Caki2 (cell line): ENCODE measurements around the gene ADCY5. TPM values are rescaled to one million over a fixed set of nuclear protein-coding genes. Genes with fewer than 3 reads are reported as not detected.
A peak's percentile ranks its signal among the peaks of the same experiment; 100 is the strongest.

ENCODE experiments used
- DNase-seq: peaks from one replicate; pipeline ENCODE4 v3.0.0-alpha.2; 2015; ENCODE audit warnings: low read depth
- in situ Hi-C: cut with HindIII; loops from 2 replicates; pipeline ENCODE4 v1.10.0; 2016; ENCODE audit warnings: low sequenced_read_pairs, low pct_unique_long_range_greater_than_20kb, mixed read lengths
- total RNA-seq: library from RNA; depleted of rRNA; stranded (reverse); fragments of >200 nt; shearing (Covaris generic); gene quantifications from 2 replicates; pipeline ENCODE4 v1.2.3, GENCODE V29; 2014; ENCODE audit warnings: low replicate concordance

Gene ADCY5
- total RNA-seq, 1 experiment from 2014 or later: 5.9 TPM

- no peak for DNase-seq
- in situ Hi-C loops: no loop called here
These were observed 119.1 kb downstream of the ADCY5 start for GRCh38 chr3:123329636-123330340.

- in situ Hi-C loops: no loop called here
- DNase-seq: peak; percentile 49
These were observed 119.8 kb downstream of the ADCY5 start for GRCh38 chr3:123328851-123329635.

- in situ Hi-C loops: no loop called here
- no peak for DNase-seq
These were observed 120.7 kb downstream of the ADCY5 start for GRCh38 chr3:123327956-123328850.

GRCh38 chr3:123327480-123327879 lies 121.4 kb downstream of the ADCY5 start:
- in situ Hi-C loops: no loop called here
- no peak for DNase-seq

- in situ Hi-C loops: no loop called here
- DNase-seq: no peak
These were observed 122.4 kb downstream of the ADCY5 start for GRCh38 chr3:123326531-123326930.

GRCh38 chr3:123325766-123326256 lies 123.1 kb downstream of the ADCY5 start:
- DNase-seq: no peak
- in situ Hi-C loops: no loop called here

- in situ Hi-C loops: no loop called here
These were observed 123.8 kb downstream of the ADCY5 start for GRCh38 chr3:123324880-123325765.

GRCh38 chr3:123323781-123324180 lies 125.1 kb downstream of the ADCY5 start:
- no peak for DNase-seq
- in situ Hi-C loops: no loop called here

More at GRCh38 chr3:123324880-123325765, 123.8 kb downstream of the ADCY5 start:
- DNase-seq: no peak

- in situ Hi-C loops: no loop called here
- no peak for DNase-seq
These were observed 126.0 kb downstream of the ADCY5 start for GRCh38 chr3:123322866-123323265.

- in situ Hi-C loops: no loop called here
- DNase-seq: no peak
These were observed 127.1 kb downstream of the ADCY5 start for GRCh38 chr3:123321806-123322205.

- in situ Hi-C loops: no loop called here
- DNase-seq: no peak
These were observed 128.7 kb downstream of the ADCY5 start for GRCh38 chr3:123320221-123320620.

GRCh38 chr3:123319760-123320159 lies 129.1 kb downstream of the ADCY5 start:
- in situ Hi-C loops: no loop called here
- no peak for DNase-seq

GRCh38 chr3:123318374-123318773 lies 130.5 kb downstream of the ADCY5 start:
- in situ Hi-C loops: no loop called here
- no peak for DNase-seq

- no peak for DNase-seq
- in situ Hi-C loops: no loop called here
These were observed 131.2 kb downstream of the ADCY5 start for GRCh38 chr3:123317716-123318115.

- no peak for DNase-seq
- in situ Hi-C loops: no loop called here
These were observed 133.7 kb downstream of the ADCY5 start for GRCh38 chr3:123315271-123315595.

- no peak for DNase-seq
- in situ Hi-C loops: no loop called here
These were observed 134.3 kb downstream of the ADCY5 start for GRCh38 chr3:123314359-123315270.

- DNase-seq: no peak
- in situ Hi-C loops: no loop called here
These were observed 135.0 kb downstream of the ADCY5 start for GRCh38 chr3:123313889-123314288.
